Astrocyte of the hippocampus (primary cell): ENCODE data around the gene CFAP73.
"Not testable (repeated sequence)": the region's sequence is repeated elsewhere in the genome, so short reads cannot be mapped to it uniquely, and the experiment has no call there.

Source experiments
- DNase-seq: peaks from one replicate; pipeline ENCODE4 v3.0.0; 2011; ENCODE audit warnings: low read depth, low spot score

Gene CFAP73

GRCh38 chr12:113149361-113150150 lies at the start of gene CFAP73:
Gene CFAP73 (plus strand): TSS chr12:113149724. CDS start chr12:113149858, 134 bp downstream.
- DNase-seq, result peak; percentile 98

- no peak for DNase-seq
Observed at GRCh38 chr12:113099764-113100163, 49.8 kb upstream of the CFAP73 start.

- DNase-seq, result no peak
Observed at GRCh38 chr12:113101751-113102150, 47.8 kb upstream of the CFAP73 start.

- no peak for DNase-seq
Observed at GRCh38 chr12:113102811-113103210, 46.7 kb upstream of the CFAP73 start.

GRCh38 chr12:113103756-113104450 lies 45.6 kb upstream of the CFAP73 start:
- no peak for DNase-seq

- no peak for DNase-seq
Observed at GRCh38 chr12:113104953-113105510, 44.5 kb upstream of the CFAP73 start.

GRCh38 chr12:113105606-113106271 lies 43.8 kb upstream of the CFAP73 start:
- no peak for DNase-seq

GRCh38 chr12:113106361-113106760 lies 43.2 kb upstream of the CFAP73 start:
- no peak for DNase-seq

- no peak for DNase-seq
Observed at GRCh38 chr12:113108308-113108707, 41.2 kb upstream of the CFAP73 start.

GRCh38 chr12:113109360-113109759 lies 40.2 kb upstream of the CFAP73 start:
- no peak for DNase-seq

GRCh38 chr12:113109872-113110599 lies 39.5 kb upstream of the CFAP73 start:
- DNase-seq, result no peak

- DNase-seq, result no peak
Observed at GRCh38 chr12:113111247-113111646, 38.3 kb upstream of the CFAP73 start.

- DNase-seq, result no peak
Observed at GRCh38 chr12:113112043-113112899, 37.3 kb upstream of the CFAP73 start.

- DNase-seq, result no peak
Observed at GRCh38 chr12:113113397-113113796, 36.1 kb upstream of the CFAP73 start.

GRCh38 chr12:113114447-113115178 lies 34.9 kb upstream of the CFAP73 start:
- DNase-seq, result no peak

GRCh38 chr12:113115455-113116126 lies 33.9 kb upstream of the CFAP73 start:
- no peak for DNase-seq

- DNase-seq, result no peak
Observed at GRCh38 chr12:113116875-113117274, 32.6 kb upstream of the CFAP73 start.

- DNase-seq, result not testable (repeated sequence)
Observed at GRCh38 chr12:113117684-113118083, 31.8 kb upstream of the CFAP73 start.

GRCh38 chr12:113118142-113118541 lies 31.4 kb upstream of the CFAP73 start:
- no peak for DNase-seq
